Osteocyte (in vitro differentiated cells): ENCODE measurements around the gene PODNL1. TPM values are rescaled to one million over a fixed set of nuclear protein-coding genes. Genes with fewer than 3 reads are reported as not detected.

Source experiments
- DNase-seq: peaks from one replicate; pipeline ENCODE4 v3.0.0; 2021; ENCODE audit warnings: mixed read lengths; ENCODE audit not compliant: unreplicated experiment; ENCODE audit errors: extremely low spot score
- H3K27ac Mint-ChIP-seq: one replicate; pipeline ENCODE4 v1.8.0; 2021; ENCODE audit warnings: mild to moderate bottlenecking, mixed read lengths; ENCODE audit not compliant: unreplicated experiment
- H3K27me3 Mint-ChIP-seq: one replicate; pipeline ENCODE4 v1.8.0; 2021; ENCODE audit warnings: mixed read lengths; ENCODE audit not compliant: unreplicated experiment
- H3K36me3 Mint-ChIP-seq: one replicate; pipeline ENCODE4 v1.8.0; 2021; ENCODE audit warnings: mixed read lengths; ENCODE audit not compliant: unreplicated experiment
- H3K4me1 Mint-ChIP-seq: one replicate; pipeline ENCODE4 v1.8.0; 2021; ENCODE audit warnings: mixed read lengths; ENCODE audit not compliant: unreplicated experiment
- H3K4me3 Mint-ChIP-seq: one replicate; pipeline ENCODE4 v1.8.0; 2021; ENCODE audit warnings: mild to moderate bottlenecking, moderate library complexity, mixed read lengths; ENCODE audit not compliant: unreplicated experiment
- H3K9me3 Mint-ChIP-seq: one replicate; pipeline ENCODE4 v1.8.0; 2021; ENCODE audit warnings: mixed read lengths; ENCODE audit not compliant: unreplicated experiment
- CTCF ChIP-seq: fragments of 200-600 bp; sonication (generic); IDR thresholded peaks from 2 replicates; pipeline ENCODE4 v1.5.0; 2021; ENCODE audit warnings: antibody characterized with exemption, mild to moderate bottlenecking, moderate library complexity
- total RNA-seq: library from RNA; stranded (reverse); gene quantifications from 2 replicates; pipeline ENCODE4 v1.2.1, GENCODE V29; 2021

PODNL1 gene
- total RNA-seq, 1 donor from 2014 or later = 2.4 TPM

- Mint-ChIP-seq H3K4me3 (no peak overlapping the region), H3K4me1 (no peaks in the 10 kb centered on the region)
These were observed 19.3 kb downstream of the PODNL1 start for GRCh38 chr19:13918726-13919411.

DNA sequence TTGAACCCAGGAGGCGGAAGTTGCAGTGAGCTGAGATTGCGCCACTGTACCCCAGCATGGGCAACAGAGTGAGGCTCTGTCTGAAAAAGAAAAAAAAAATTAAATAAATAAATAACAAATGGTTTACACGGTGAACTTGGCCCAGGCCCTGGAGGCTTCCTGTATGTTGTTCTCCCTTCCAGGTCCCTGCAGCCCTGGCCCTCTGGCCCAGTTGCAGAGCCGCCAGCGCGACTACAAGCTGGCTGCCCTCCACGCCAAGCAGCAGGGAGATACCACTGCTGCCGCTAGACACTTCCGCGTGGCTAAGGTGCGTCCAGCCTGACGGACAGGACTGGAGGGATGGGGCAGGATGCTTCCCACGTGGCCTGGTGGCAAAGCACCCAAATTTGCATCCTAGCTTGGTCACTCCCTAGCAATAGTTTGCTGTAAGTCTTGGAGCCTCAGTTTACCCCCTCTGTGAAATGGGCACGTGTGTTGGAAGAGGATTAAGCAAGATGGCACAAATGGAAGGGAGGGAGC is 20.3 kb downstream of the PODNL1 start:
- TF ChIP-seq CTCF = no peak
- DNase-seq = no peak
- H3K27ac Mint-ChIP-seq = no peak overlapping the region
- no peak overlapping the region for H3K4me3 Mint-ChIP-seq
- H3K27me3 Mint-ChIP-seq = no peaks in the 10 kb centered on the region
- peaks cover 41% of the 10 kb centered on the region for H3K36me3 Mint-ChIP-seq
- no peaks in the 10 kb centered on the region for H3K9me3 Mint-ChIP-seq
- H3K4me1 Mint-ChIP-seq = no peaks in the 10 kb centered on the region

More at GRCh38 chr19:13918726-13919411, 19.3 kb downstream of the PODNL1 start:
- no peak for TF ChIP-seq CTCF
- Mint-ChIP-seq H3K9me3 (no peaks in the 10 kb centered on the region), H3K36me3 (peaks cover 41% of the 10 kb centered on the region), H3K27me3 (no peaks in the 10 kb centered on the region), H3K27ac (no peak overlapping the region)
- DNase-seq = no peak

DNA sequence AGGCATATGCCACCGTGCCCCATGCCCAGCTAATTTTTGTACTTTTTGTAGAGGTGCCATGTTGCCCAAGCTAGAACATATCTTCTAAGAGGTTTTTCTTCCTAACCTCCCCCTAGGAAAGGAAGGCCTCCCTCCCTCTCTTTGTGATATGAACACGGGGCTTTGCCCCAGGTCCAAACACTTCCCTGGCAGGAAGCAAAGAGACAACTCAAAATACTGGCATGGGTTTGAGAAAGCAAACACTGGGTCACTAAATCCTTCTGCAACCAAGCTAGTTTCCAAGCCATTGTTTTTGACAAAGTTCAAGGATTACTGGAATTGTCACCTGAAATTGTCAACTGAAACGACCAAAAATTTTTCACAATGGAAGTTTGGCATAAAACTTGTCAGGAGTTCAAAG is 23.4 kb downstream of the PODNL1 start:
- no peak for DNase-seq
- TF ChIP-seq CTCF = no peak
- Mint-ChIP-seq H3K4me3 (no peak overlapping the region), H3K27me3 (no peaks in the 10 kb centered on the region), H3K9me3 (no peaks in the 10 kb centered on the region), H3K27ac (no peak overlapping the region), H3K36me3 (peaks cover 23% of the 10 kb centered on the region), H3K4me1 (no peaks in the 10 kb centered on the region)

DNA sequence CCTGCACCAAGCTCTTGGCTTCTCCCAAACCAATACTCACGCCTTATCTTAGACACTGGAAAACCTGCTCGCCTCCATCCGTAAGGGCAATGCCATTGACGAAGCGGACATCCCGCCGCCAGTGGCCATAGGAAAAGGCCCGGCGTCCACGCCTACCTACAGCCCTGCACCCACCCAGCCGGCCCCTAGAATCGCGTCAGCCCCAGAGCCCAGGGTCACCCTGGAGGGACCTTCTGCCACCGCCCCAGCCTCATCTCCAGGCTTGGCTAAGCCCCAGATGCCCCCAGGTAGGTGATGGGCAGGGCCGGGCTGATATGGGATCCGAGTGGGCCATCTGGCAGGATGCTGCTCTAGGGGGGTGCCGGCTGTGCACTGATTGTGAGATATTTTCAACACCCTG is 24.9 kb downstream of the PODNL1 start:
- H3K27ac Mint-ChIP-seq = no peak overlapping the region
- no peak for TF ChIP-seq CTCF
- no peaks in the 10 kb centered on the region for H3K9me3 Mint-ChIP-seq
- no peak for DNase-seq
- H3K4me1 Mint-ChIP-seq = no peaks in the 10 kb centered on the region
- peaks cover 20% of the 10 kb centered on the region for H3K36me3 Mint-ChIP-seq
- no peak overlapping the region for H3K4me3 Mint-ChIP-seq
- H3K27me3 Mint-ChIP-seq = no peaks in the 10 kb centered on the region

GRCh38 chr19:13909430-13909829 is 28.8 kb downstream of the PODNL1 start:
- TF ChIP-seq CTCF = no peak
- H3K4me3 Mint-ChIP-seq = no peak overlapping the region
- DNase-seq = no peak
- H3K36me3 Mint-ChIP-seq = peaks cover 12% of the 10 kb centered on the region
- no peaks in the 10 kb centered on the region for H3K27me3 Mint-ChIP-seq
- H3K9me3 Mint-ChIP-seq = no peaks in the 10 kb centered on the region
- peaks cover 14% of the 10 kb centered on the region for H3K4me1 Mint-ChIP-seq
- no peak overlapping the region for H3K27ac Mint-ChIP-seq
